HPDE6-E6E7 (cell line): ENCODE data around the gene SAXO1.
A peak's percentile ranks its signal among the peaks of the same experiment; 100 is the strongest.
"Not testable (repeated sequence)": the region's sequence is repeated elsewhere in the genome, so short reads cannot be mapped to it uniquely, and the experiment has no call there.

Experiments
- DNase-seq: peaks from one replicate; pipeline ENCODE4 v3.0.0; 2011; ENCODE audit warnings: missing footprints; ENCODE audit errors: extremely low spot score

The SAXO1 gene, protein sequence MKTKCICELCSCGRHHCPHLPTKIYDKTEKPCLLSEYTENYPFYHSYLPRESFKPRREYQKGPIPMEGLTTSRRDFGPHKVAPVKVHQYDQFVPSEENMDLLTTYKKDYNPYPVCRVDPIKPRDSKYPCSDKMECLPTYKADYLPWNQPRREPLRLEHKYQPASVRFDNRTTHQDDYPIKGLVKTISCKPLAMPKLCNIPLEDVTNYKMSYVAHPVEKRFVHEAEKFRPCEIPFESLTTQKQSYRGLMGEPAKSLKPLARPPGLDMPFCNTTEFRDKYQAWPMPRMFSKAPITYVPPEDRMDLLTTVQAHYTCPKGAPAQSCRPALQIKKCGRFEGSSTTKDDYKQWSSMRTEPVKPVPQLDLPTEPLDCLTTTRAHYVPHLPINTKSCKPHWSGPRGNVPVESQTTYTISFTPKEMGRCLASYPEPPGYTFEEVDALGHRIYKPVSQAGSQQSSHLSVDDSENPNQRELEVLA

GRCh38 chr9:19033015-19033414 is at the start of gene SAXO1:
TSS of gene SAXO1 (minus strand) at chr9:19033209. CDS start at chr9:19032908, 301 bp downstream.
- DNase-seq = no peak

- no peak for DNase-seq
Measured at GRCh38 chr9:19074836-19075235, 41.8 kb upstream of the SAXO1 start.

DNA sequence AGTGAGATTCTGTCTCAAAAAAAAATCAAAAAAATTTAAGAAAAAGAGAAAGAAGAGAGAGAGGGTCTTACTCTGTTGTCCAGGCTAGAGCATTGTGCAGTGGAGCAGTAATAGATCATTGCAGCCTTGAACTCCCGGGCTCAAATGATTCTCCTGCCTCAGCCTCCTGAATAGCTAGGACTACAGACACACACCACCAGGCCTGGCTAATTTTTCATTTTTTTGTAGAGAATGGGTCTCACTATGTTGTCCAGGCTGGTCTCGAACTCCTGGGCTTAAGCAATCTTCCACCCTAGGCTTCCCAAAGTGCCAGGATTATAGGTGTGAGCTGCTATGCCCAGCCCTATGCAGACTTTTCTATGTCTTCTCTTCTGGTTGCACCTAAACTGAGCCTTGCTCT is 41.2 kb upstream of the SAXO1 start:
- no peak for DNase-seq

GRCh38 chr9:19057033-19057432 is 24.0 kb upstream of the SAXO1 start:
- no peak for DNase-seq

DNA sequence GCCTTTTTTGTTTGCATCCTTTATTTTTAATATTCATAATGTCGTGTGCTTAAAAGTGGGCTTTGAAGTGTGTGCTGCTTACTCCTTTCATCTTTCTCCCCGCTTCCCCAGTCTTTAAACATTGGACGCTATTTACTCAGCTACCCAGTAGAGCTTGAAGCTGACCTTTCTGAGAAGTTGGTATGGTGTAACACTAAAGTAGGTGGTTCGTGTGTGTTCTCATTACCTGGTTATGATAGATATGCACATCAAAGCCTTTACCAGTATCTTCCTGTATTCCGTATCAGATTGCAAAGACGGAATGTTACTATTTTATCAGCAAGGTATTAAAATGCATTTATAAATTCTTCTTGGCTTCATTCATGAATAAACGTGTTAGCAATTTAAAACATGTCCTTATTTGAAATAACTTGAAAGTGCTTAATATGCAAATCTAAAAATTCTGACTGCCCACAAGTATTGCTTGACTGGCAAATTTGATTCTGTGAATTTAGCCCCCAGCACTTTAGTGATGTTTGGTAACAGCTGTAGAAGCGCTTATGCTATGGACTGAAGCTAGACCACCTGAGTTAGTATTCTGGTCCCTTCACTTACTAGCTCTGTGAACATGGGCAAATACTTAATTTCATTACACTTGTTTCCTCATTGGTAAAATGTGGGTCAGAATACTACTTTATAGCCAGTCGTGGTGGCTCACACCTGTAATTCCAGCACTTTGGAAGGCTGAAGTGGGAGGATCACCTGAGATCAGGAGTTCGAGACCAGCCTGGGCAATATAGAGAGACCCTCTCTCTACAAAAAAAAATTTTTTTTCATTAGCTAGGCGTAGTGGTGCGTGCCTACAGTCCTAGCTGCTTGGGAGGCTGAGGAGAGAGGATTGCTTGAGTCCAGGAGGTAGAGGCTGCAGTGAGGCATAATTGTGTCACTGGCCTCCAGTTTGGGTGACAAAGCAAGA is 17.9 kb upstream of the SAXO1 start:
- no peak for DNase-seq

- DNase-seq = peak; percentile 12
Measured at GRCh38 chr9:19049917-19050636, 17.1 kb upstream of the SAXO1 start.

- DNase-seq = peak; percentile 87
Measured at GRCh38 chr9:19048966-19049916, 16.2 kb upstream of the SAXO1 start, which contains the start of gene RRAGA. TSS of gene RRAGA (plus strand) at chr9:19049427. CDS start at chr9:19049660, 233 bp downstream.

GRCh38 chr9:19036611-19037010 is 3.6 kb upstream of the SAXO1 start:
- no peak for DNase-seq

DNA sequence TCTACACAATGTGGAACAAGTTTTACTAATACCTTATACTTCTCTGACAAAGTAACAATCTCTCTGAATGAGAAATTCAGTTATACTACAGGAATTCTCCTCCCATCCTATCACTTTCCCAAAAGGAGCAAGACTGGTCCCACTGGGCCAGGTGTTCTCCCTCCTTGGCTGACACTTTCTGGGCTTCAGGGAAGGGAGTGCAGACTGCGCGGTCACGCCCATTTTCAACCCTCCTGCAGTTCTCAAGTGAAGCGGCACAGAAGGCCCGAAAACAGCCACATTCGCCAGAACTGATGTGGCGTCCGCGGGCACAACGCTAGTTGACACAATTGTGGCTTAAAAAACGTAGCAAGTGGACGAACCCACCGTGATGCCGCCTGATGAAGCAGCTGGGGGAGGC is 603 bp downstream of the SAXO1 start:
- no peak for DNase-seq

GRCh38 chr9:19030899-19031298 is 2.1 kb downstream of the SAXO1 start:
- DNase-seq = no peak

DNA sequence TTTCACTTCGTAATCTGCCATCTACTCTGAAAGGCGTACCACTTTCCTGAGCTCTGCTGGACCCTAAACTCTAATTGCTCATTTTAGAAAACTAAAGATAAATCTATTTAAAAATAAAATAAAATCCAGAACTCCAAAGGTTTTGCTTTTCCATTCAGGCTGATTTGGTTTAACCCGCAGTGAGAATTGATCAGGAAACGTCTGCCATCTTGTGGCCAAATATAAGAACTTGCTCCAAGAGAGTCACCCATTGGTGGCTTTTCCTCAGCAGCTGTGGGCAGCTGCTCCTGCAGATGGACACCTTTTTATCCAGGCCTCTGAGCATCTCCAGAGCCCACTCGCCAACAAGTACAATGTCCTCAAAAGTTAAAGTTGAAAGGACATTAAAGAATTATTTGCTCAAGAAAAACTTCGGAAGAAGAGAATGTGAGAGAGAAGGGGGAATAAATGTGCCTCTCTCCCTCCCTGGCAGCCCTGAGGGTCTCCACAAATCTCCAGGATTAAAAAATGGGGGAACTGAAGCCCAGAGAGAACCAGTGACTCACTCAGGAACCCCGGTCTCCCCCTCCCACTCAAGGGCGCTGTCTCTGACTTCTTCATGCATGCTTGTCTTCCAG is 4.1 kb downstream of the SAXO1 start:
- peak; percentile 71 for DNase-seq

- DNase-seq = no peak
Measured at GRCh38 chr9:19027825-19028224, 5.2 kb downstream of the SAXO1 start.

DNA sequence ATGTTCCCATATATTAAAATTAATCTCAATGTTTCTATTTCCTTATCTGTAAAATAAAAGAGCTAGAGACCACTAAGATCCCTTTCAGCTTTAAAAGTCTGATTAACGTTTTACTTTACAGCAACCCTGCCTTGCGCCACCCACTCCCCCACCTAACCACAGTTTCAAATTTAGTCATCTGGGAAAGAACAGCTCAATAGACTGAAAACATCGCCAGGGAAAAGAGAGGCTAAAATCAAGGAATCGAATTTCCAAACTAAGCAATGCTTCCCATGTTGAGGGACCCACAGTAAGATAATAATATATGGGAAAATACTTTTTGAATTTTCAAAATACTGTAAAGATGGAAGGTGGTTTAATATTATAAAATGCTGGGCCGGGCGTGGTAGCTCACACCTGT is 6.6 kb downstream of the SAXO1 start:
- DNase-seq = no peak

DNA sequence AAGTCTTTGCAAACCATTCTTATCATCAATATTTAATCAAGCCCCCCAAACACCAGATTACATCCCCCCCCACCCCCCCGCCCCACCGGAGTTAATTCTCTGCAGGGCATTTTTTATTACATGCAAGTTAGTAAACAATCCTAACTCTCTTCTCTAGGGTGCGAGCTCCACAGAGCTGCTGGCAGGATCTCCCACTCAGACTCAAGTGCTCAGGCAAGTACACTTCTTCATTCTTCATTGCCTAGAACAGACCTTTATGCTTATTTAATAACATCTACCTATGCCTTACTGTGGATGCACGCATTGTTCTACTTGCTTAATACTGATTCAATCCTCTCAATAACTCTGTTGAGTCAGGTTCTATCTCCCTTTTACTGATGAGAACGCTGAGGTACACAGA is 9.9 kb downstream of the SAXO1 start:
- DNase-seq = no peak

GRCh38 chr9:19022206-19022605 is 10.8 kb downstream of the SAXO1 start:
- DNase-seq = no peak

GRCh38 chr9:19021649-19022048 is 11.4 kb downstream of the SAXO1 start:
- DNase-seq = not testable (repeated sequence)

DNA sequence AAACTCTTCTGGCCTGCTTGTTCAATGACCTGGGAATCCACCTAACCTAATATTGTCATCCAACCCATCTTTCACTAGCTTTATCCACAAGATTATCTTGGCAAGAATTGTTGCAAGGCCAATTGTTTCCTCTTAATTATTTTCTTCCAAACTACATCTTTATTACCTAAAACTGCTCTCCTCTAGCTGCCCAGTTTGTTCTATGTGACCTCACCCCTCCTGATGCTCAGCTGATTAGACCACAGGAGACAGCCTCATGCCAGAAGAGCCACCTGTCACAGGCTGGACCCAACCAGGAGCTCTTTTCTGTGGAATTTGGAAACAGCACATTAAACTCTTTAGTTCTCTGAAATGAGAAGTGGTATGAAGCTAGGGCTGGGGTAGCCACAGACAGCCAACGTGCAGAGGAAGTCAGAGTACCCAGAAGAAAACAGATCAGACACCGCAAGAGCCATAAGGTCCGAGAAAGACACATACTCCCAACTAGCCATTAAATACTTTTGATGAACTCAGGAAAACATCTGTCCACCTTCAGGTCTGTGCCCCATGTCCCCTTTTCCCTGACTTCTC is 12.0 kb downstream of the SAXO1 start:
- DNase-seq = no peak

- no peak for DNase-seq
Measured at GRCh38 chr9:19018201-19018600, 14.8 kb downstream of the SAXO1 start.

DNA sequence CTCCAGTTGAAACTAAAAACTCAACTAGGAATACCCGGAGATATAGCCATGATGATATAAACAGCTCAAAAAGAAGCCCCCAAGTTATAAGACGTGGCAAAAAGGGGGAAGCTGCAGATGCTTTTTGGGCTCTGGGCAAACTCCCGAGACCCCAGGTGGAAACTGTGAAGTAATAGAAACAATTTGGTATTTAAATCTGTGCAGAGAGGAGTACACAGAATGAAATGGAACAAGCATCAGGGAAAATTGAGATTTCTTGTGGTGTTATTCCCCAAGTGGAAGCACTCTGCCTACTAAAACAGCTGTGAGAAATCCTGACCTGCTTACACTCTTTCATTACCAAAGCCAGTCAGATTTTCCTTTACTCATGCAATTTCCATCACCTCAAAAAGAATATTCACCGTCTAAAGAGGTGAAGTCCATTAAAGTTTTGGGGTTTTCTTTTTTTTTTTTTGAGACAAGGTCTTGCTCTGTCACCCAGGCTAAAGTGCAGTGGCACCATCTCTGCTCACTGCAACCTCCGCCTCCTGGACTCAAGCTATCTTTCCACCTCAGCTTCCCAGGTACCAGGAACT is 23.5 kb downstream of the SAXO1 start:
- DNase-seq = no peak
